ENCODE results near the gene SUFU. TPM values are rescaled to one million over a fixed set of nuclear protein-coding genes. Genes with fewer than 3 reads are reported as not detected.

Gene SUFU
- total RNA-seq, 2 experiments from 2014 or later = 8.2 to 10.0 TPM

DNA sequence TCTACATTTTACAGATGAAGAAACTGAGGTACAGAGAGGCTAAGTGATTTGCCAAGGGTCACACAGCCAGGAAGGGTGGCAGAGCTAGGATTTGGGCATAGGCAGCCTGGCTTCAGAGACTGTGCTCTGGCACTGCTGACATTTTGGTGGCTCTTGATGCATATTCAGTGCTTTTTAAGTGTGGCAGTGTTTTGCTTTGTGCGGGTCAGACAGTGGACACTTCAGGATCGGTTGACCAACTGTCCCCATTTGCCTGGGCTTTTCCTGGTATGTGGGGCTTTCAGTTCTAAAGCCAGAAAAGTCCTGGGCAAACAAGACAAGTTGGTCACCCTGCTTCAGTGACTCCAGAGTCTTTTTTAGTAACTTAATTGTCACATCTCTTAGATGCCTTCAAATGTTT is 35.0 kb downstream of the SUFU start:
- H3K27ac Mint-ChIP-seq = no peak overlapping the region
- intact Hi-C loops (cut with micrococcal nuclease) = no loop called here
- peaks cover 20% of the 10 kb centered on the region for H3K4me1 Mint-ChIP-seq (ENCODE audit: low read depth)
- DNase-seq = no peak
- ChIA-PET POLR2A (no interaction called here), CTCF (interaction anchor here (1.1 kb wide), 1 partner anchor 35 kb away, joined by 3 read pairs; no protein-coding TSS in a partner anchor)
- no peaks in the 10 kb centered on the region for H3K27me3 Mint-ChIP-seq
- no peaks in the 10 kb centered on the region for H3K9me3 Mint-ChIP-seq
- no peak overlapping the region for H3K4me3 Mint-ChIP-seq
- H3K36me3 Mint-ChIP-seq = no peaks in the 10 kb centered on the region

DNA sequence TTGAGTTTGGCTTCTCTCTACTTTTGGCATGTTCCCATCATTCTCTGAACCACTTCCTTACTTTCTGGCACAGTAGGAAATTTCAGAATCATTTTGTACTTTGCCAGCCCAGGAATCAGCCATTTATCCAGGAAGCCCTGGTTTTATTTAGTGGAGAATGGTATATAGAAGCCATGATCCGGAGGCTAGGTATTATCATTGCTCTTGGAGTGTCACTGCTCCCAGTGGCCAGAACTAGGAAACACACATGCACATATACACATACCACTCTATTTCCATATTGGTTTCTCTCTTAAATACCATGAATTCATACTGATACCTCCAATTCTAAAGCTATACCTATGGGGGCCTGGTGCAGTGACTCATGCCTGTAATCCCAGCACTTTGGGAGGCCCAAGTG is 36.3 kb downstream of the SUFU start:
- Mint-ChIP-seq H3K4me3 (no peak overlapping the region), H3K4me1 (ENCODE audit: low read depth) (peaks cover 20% of the 10 kb centered on the region), H3K27ac (no peak overlapping the region), H3K36me3 (no peaks in the 10 kb centered on the region), H3K27me3 (no peaks in the 10 kb centered on the region), H3K9me3 (no peaks in the 10 kb centered on the region)
- DNase-seq = peak; percentile 23
- intact Hi-C loops (cut with micrococcal nuclease) = loop anchor here (5.0 kb wide), 1 partner anchor 38 kb away; the partner anchor contains the start of genes ACTR1A and SUFU
- ChIA-PET CTCF (interaction anchor here (1.1 to 1.5 kb wide), 2 partner anchors 10 to 370 kb away, joined by 3 to 5 read pairs; no protein-coding TSS in a partner anchor), POLR2A (no interaction called here)

DNA sequence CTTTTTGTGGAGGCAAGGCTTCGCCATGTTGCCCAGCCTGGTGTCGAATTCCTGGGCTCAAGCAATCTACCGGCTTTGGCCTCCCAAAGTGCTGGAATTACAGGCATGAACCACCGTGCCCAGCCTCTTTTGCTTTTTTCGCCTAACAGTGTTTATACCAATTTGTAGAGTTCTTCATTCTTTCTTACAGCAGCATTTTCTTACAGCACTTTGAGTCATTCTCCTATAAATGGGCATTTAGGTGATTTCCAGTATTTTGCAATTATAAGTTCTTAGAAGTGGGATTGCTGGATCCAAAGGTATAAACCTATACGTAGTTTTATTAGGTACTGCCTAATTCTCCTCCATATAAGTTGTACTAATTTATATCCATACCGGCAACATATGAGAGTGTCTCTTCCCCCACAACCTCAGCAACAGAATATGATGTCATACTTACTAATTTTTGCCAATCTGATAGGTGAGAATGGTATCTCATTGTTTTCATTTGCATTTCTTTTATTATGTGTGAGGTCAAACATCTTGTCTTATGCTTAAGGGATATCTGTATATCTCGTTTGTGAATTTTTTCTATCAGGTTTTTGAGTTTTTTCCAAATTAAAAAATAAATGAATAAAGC is 39.1 kb downstream of the SUFU start:
- H3K36me3 Mint-ChIP-seq = no peaks in the 10 kb centered on the region
- H3K4me1 Mint-ChIP-seq (ENCODE audit: low read depth) = peaks cover 15% of the 10 kb centered on the region
- CTCF ChIA-PET = no interaction called here
- intact Hi-C loops (cut with micrococcal nuclease) = loop anchor here (5.0 kb wide), 1 partner anchor 41 kb away; the partner anchor contains the start of genes ACTR1A and SUFU
- no peaks in the 10 kb centered on the region for H3K9me3 Mint-ChIP-seq
- no peaks in the 10 kb centered on the region for H3K27me3 Mint-ChIP-seq
- peak overlapping the region; percentile 25 for H3K27ac Mint-ChIP-seq
- DNase-seq = no peak
- H3K4me3 Mint-ChIP-seq = no peak overlapping the region
- POLR2A ChIA-PET = interaction anchor here (1.0 kb wide), 1 partner anchor 38 kb away, joined by 4 read pairs; no protein-coding TSS in a partner anchor

DNA sequence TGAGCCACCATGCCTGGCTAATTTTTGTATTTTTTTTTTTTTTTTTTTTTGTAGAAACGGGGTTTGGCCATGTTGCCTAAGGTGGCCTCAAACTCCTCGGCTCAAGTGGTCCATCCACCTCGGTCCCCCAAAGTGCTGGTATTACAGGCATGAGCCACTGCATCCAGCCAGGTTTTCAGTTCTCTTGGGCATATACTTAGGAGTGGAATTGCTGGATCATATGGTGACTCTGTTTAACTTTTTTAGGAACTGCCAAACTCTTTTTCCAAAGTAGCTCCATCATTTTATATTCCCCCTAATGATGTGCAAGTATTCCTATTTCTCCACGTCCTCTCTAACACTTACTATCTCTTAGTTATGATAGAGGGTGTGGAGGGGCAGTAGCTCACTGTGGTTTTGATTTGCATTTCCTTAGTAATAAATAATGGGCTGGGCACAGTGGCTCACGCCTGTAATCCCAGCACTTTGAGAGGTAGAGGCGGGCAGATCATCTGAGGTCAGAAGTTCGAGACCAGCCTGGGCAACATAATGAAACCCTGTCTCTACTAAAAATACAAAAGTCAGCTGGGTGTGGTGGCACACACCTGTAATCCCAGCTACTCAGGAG is 41.6 kb downstream of the SUFU start:
- ChIA-PET CTCF (no interaction called here), POLR2A (no interaction called here)
- no peaks in the 10 kb centered on the region for H3K27me3 Mint-ChIP-seq
- no peak overlapping the region for H3K4me3 Mint-ChIP-seq
- no peak overlapping the region for H3K27ac Mint-ChIP-seq
- H3K9me3 Mint-ChIP-seq = no peaks in the 10 kb centered on the region
- peaks cover 3% of the 10 kb centered on the region for H3K36me3 Mint-ChIP-seq
- H3K4me1 Mint-ChIP-seq (ENCODE audit: low read depth) = peaks cover 10% of the 10 kb centered on the region
- DNase-seq = no peak
- intact Hi-C loops (cut with micrococcal nuclease) = no loop called here

DNA sequence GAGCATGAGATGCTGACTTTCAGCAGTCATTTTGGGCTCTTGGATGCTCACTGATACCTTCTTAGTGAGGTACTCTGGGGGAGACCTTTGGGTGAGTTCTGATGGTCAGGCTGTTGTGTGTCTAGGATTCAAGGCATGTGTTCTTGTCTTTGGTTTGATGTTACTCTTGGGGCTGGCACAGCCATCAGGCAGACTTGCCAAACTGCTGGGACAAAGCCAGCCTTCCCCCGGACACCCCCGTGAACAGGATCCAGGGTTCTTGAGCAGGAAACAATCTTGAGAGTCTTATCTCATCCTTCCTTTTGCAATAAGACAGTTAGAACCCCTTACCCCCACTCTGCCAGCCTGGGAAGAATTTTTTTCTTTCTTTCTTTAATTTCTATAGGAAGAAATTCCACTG is 42.2 kb downstream of the SUFU start:
- no peak overlapping the region for H3K4me3 Mint-ChIP-seq
- H3K27ac Mint-ChIP-seq = no peak overlapping the region
- CTCF ChIA-PET = no interaction called here
- H3K27me3 Mint-ChIP-seq = no peaks in the 10 kb centered on the region
- H3K4me1 Mint-ChIP-seq (ENCODE audit: low read depth) = peaks cover 9% of the 10 kb centered on the region
- H3K9me3 Mint-ChIP-seq = no peaks in the 10 kb centered on the region
- DNase-seq = no peak
- peaks cover 4% of the 10 kb centered on the region for H3K36me3 Mint-ChIP-seq
- POLR2A ChIA-PET = no interaction called here
- intact Hi-C loops (cut with micrococcal nuclease) = no loop called here

DNA sequence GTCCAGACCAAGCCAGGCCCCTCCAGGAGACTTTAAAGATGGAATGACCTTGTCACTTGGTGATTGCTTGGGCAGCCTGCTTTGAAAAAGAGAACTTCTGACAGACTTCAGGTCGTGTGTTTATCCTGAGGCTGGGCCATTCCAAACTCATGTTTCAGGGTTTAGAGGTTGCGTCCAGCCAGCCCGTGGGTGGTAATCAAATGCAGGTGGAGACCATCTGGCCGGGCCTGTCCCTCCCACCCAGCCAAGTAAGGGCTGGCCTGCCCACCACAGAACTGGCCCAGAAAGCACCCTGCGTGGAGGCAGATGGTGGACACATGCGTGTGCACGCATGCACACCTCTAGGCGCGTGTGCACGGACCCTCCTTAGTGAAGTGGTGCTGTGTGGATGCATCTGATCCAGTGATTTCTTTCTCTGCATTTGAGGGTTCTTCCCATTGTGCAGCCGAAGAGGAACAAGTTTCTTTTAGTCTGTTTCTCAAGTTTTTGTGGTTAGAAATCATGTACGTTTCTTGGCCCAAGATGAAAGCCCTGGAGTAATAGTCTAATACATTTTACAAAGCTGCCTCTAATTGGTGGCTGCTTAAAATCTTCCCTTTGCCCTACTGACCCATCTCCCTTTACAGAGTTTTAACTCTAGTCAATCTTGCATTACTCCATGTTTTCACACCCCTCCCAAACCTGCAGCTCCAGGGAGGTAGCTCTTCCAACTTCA is 43.0 kb downstream of the SUFU start:
- ChIA-PET CTCF (interaction anchor here (2.2 kb wide), 1 partner anchor 37 kb away, joined by 14 read pairs; no protein-coding TSS in a partner anchor), POLR2A (interaction anchor here (0.7 kb wide), 1 partner anchor 32 kb away, joined by 3 read pairs; no protein-coding TSS in a partner anchor)
- Mint-ChIP-seq H3K27ac (no peak overlapping the region), H3K36me3 (peaks cover 4% of the 10 kb centered on the region), H3K27me3 (no peaks in the 10 kb centered on the region), H3K4me1 (ENCODE audit: low read depth) (peaks cover 7% of the 10 kb centered on the region), H3K9me3 (no peaks in the 10 kb centered on the region), H3K4me3 (no peak overlapping the region)
- DNase-seq = no peak
- intact Hi-C loops (cut with micrococcal nuclease) = no loop called here

DNA sequence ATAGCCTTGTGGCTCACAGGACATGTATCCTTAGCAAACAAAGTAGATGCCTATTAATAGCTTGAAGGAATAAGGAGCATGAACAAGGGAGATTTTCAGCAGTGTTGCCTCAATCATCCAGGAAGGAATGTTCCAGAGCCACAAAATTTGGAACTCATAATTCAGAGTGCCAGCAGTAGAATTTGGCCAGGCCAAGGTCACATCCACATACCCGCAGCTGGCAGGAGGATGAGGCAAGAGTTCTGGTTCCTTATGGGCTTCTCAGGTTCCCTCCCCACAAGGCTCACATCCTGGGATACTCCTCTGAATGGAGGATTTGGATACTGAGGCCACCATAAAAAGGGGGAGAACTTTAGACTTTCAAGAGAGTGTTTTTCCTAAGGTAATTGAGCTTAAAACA is 45.8 kb downstream of the SUFU start:
- DNase-seq = no peak
- ChIA-PET CTCF (interaction anchor here (2.1 kb wide), 1 partner anchor 9 kb away, joined by 5 read pairs; no protein-coding TSS in a partner anchor), POLR2A (no interaction called here)
- peaks cover 6% of the 10 kb centered on the region for H3K36me3 Mint-ChIP-seq
- H3K27ac Mint-ChIP-seq = no peak overlapping the region
- H3K27me3 Mint-ChIP-seq = no peaks in the 10 kb centered on the region
- no peaks in the 10 kb centered on the region for H3K9me3 Mint-ChIP-seq
- no peak overlapping the region for H3K4me3 Mint-ChIP-seq
- H3K4me1 Mint-ChIP-seq (ENCODE audit: low read depth) = peaks cover 2% of the 10 kb centered on the region
- intact Hi-C loops (cut with micrococcal nuclease) = no loop called here

DNA sequence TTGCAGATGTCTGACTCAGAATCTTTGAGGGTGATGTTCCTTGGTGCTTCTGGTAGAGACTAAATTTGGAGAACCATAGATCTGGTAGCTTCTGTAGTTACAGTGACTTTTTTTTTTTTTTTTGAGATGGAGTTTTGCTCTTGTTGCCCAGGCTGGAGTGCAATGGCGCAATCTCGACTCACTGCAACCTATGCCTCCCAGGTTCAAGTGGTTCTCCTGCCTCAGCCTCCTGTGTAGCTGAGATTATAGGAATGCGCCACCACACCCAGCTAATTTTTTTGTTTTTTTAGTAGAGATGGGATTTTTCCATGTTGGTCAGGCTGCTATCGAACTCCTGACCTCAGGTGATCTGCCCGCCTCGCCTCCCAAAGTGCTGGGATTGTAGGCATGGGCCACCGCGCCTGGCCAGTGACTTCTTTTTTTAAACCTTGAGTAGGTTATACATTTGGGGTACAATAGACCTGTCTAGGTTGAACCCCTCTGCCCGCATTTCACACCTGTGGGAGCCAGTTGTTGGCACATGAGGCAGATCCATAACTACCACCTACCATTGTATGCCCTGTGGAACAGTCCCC is 47.0 kb downstream of the SUFU start:
- intact Hi-C loops (cut with micrococcal nuclease) = no loop called here
- H3K4me3 Mint-ChIP-seq = no peak overlapping the region
- H3K4me1 Mint-ChIP-seq (ENCODE audit: low read depth) = peaks cover 3% of the 10 kb centered on the region
- peaks cover 7% of the 10 kb centered on the region for H3K36me3 Mint-ChIP-seq
- POLR2A ChIA-PET = no interaction called here
- CTCF ChIA-PET = interaction anchor here (2.1 kb wide), 1 partner anchor 10 kb away, joined by 5 read pairs; no protein-coding TSS in a partner anchor
- H3K27me3 Mint-ChIP-seq = no peaks in the 10 kb centered on the region
- no peak overlapping the region for H3K27ac Mint-ChIP-seq
- no peaks in the 10 kb centered on the region for H3K9me3 Mint-ChIP-seq
- DNase-seq = no peak

DNA sequence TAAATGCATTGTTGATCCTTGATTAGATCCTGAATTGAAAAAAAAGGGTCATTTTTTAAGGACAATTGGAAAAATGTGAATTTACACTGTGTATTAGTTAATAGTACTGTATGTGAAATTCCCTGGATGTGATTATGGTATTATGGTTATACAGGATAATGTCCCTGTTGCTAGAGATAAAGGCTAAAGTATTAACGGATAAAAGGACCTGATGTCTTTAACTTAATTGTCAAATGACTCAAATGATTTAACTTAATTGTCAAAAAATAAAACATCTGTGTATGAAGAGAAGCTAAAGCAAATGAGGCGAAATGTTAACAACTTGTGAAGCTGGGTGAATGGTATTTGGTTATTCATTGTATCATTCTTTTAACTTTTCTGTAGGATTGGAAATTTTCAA is 48.8 kb downstream of the SUFU start:
- H3K4me3 Mint-ChIP-seq = no peak overlapping the region

DNA sequence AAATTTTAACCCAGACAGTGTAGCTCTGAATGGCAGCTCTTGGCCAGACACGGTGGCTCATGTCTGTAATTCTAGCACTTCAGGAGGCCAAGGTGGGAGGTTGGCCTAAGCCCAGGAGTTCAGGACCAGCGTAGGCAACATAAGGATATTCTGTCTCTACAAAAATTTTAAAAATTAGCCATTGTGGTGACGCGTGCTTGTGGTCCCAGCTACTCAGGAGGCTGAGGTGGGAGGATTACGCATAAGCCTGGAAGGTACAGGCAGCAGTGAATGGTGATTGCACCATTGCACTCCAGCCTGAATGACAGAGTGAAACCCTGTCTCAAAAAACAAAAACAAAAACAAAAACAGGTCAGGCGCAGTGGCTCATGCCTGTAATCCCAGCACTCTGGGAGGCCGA is 50.0 kb downstream of the SUFU start:
- H3K4me3 Mint-ChIP-seq = no peak overlapping the region
- H3K4me1 Mint-ChIP-seq (ENCODE audit: low read depth) = peaks cover 8% of the 10 kb centered on the region
- peaks cover 7% of the 10 kb centered on the region for H3K36me3 Mint-ChIP-seq
- no peaks in the 10 kb centered on the region for H3K9me3 Mint-ChIP-seq
- H3K27me3 Mint-ChIP-seq = no peaks in the 10 kb centered on the region
- CTCF ChIA-PET = interaction anchor here (0.9 kb wide), 1 partner anchor 30 kb away, joined by 5 read pairs; no protein-coding TSS in a partner anchor
- POLR2A ChIA-PET = no interaction called here
- no peak overlapping the region for H3K27ac Mint-ChIP-seq
- intact Hi-C loops (cut with micrococcal nuclease) = no loop called here
- no peak for DNase-seq

More for the DNA sequence above, 48.8 kb downstream of the SUFU start:
- no peaks in the 10 kb centered on the region for H3K9me3 Mint-ChIP-seq
- H3K27me3 Mint-ChIP-seq = no peaks in the 10 kb centered on the region
- ChIA-PET CTCF (interaction anchor here (0.9 kb wide), 1 partner anchor 31 kb away, joined by 5 read pairs; no protein-coding TSS in a partner anchor), POLR2A (no interaction called here)
- H3K4me1 Mint-ChIP-seq (ENCODE audit: low read depth) = peaks cover 8% of the 10 kb centered on the region
- H3K27ac Mint-ChIP-seq = no peak overlapping the region
- peaks cover 7% of the 10 kb centered on the region for H3K36me3 Mint-ChIP-seq
- intact Hi-C loops (cut with micrococcal nuclease) = no loop called here
- no peak for DNase-seq

DNA sequence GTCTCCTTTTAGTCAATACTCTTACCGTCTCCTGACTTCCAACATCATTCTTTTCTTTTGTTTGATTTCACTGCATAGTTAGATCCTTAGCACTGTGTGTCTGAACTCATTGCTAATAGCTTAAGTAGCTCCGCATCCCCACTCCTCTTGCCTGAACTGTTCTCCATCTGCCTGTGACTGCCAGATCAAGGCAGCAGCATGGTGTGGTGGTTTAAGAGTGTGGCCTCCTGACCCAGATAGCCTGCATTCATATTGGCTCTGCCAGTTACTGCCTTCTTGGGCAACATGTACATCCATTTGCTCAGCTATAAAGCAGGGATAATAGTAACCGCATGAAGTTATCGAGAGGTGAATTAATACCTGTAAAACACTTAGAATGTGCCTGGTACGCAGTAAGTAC is 50.8 kb downstream of the SUFU start:
- intact Hi-C loops (cut with micrococcal nuclease) = no loop called here
- Mint-ChIP-seq H3K27me3 (no peaks in the 10 kb centered on the region), H3K27ac (no peak overlapping the region), H3K36me3 (peaks cover 7% of the 10 kb centered on the region), H3K4me3 (no peak overlapping the region), H3K4me1 (ENCODE audit: low read depth) (peaks cover 8% of the 10 kb centered on the region), H3K9me3 (no peaks in the 10 kb centered on the region)
- POLR2A ChIA-PET = no interaction called here
- DNase-seq = no peak
- CTCF ChIA-PET = no interaction called here

DNA sequence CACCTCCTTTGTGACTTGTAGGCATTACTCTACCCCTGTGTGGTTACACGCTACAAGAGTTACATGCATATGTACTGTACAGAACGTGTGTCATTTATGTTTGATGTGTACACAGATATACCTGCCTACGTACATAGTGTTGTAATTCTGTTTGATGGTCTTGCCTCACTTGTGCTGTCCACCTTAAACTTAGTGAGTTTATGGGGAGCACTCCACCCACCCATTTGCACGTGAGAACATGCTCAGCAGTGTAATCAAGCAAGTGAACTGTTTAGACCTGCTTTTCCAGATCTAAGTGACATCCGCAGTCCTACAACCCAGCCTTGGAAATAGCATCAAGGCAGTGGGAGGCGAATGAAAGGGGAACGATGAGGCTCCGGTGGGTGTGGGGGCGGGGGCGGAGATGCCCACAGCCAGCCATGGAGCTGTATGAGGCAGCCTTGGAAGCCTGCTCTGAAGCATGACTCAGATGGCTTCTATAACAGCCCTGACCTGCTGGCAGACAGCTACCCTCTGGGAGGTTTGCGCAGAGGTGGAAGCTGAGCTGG is 52.1 kb downstream of the SUFU start:
- POLR2A ChIA-PET = no interaction called here
- H3K27me3 Mint-ChIP-seq = no peaks in the 10 kb centered on the region
- CTCF ChIA-PET = no interaction called here
- no peak overlapping the region for H3K27ac Mint-ChIP-seq
- DNase-seq = no peak
- intact Hi-C loops (cut with micrococcal nuclease) = no loop called here
- H3K4me3 Mint-ChIP-seq = no peak overlapping the region
- peaks cover 3% of the 10 kb centered on the region for H3K36me3 Mint-ChIP-seq
- peaks cover 10% of the 10 kb centered on the region for H3K4me1 Mint-ChIP-seq (ENCODE audit: low read depth)
- no peaks in the 10 kb centered on the region for H3K9me3 Mint-ChIP-seq

Measured in activated CD4-positive, alpha-beta memory T cell treated with anti-CD3 and anti-CD28 coated beads for 36 hours (primary cell).